Liver (tissue), 9 donors: Measurements from ENCODE around the gene GLB1L2. TPM values are rescaled to one million over a fixed set of nuclear protein-coding genes. Genes with fewer than 3 reads are reported as not detected.
A peak's percentile ranks its signal among the peaks of the same experiment; 100 is the strongest.

ENCODE experiments used
- DNase-seq: peaks from one replicate; pipeline ENCODE4 v3.0.0-alpha.2; 2017; ENCODE audit warnings: low spot score
- H3K27ac ChIP-seq, 2 donors: one replicate each; pipeline ENCODE4 v1.7.0; 2013; ENCODE audit warnings: inconsistent platforms in 2 of 2, low read length in 2 of 2, control low read depth in 1 of 2, low read depth in 1 of 2, mild to moderate bottlenecking in 1 of 2
- H3K27me3 ChIP-seq, 4 donors: one replicate each; pipeline versions ENCODE4 v1.6.1 to v1.7.0; 2013; ENCODE audit warnings: low read length in 3 of 4, inconsistent platforms in 1 of 4, mild to moderate bottlenecking in 1 of 4, moderate library complexity in 1 of 4; ENCODE audit not compliant: control insufficient read depth in 4 of 4, insufficient read depth in 4 of 4
- H3K36me3 ChIP-seq, 4 donors: one replicate each; pipeline versions ENCODE4 v1.6.1 to v1.7.0; 2013; ENCODE audit warnings: low read length in 3 of 4, mild to moderate bottlenecking in 3 of 4, low read depth in 1 of 4, moderate library complexity in 1 of 4; ENCODE audit not compliant: control insufficient read depth in 4 of 4, insufficient read depth in 3 of 4
- H3K4me1 ChIP-seq, 4 donors: one replicate each; pipeline versions ENCODE4 v1.6.1 to v1.7.0; 2013; ENCODE audit warnings: low read length in 3 of 4, mild to moderate bottlenecking in 3 of 4, moderate library complexity in 1 of 4; ENCODE audit not compliant: control insufficient read depth in 4 of 4, insufficient read depth in 4 of 4
- H3K4me3 ChIP-seq, 3 donors: one replicate each; pipeline versions ENCODE4 v1.6.1 to v1.7.0; 2013; ENCODE audit warnings: low read length in 3 of 3, control low read depth in 1 of 3, low read depth in 1 of 3, mild to moderate bottlenecking in 1 of 3
- H3K9ac ChIP-seq, 2 donors: one replicate each; pipeline ENCODE4 v1.7.0; 2013; ENCODE audit warnings: low read length in 2 of 2, mild to moderate bottlenecking in 2 of 2, moderate library complexity in 2 of 2, control low read depth in 1 of 2, low read depth in 1 of 2
- H3K9me3 ChIP-seq, 4 donors: one replicate each; pipeline versions ENCODE4 v1.6.1 to v1.7.0; 2013; ENCODE audit warnings: low read length in 3 of 4; ENCODE audit not compliant: control insufficient read depth in 4 of 4
- EGR1 ChIP-seq, 2 donors: IDR thresholded peaks; 2 replicates each; pipeline ENCODE4 v1.6.1; 2016 to 2018; ENCODE audit warnings: antibody characterized with exemption in 2 of 2, low read depth in 2 of 2
- FOXA1 ChIP-seq: IDR thresholded peaks from 2 replicates; pipeline ENCODE4 v1.6.1; 2016; ENCODE audit warnings: antibody characterized with exemption
- FOXA2 ChIP-seq: IDR thresholded peaks from 2 replicates; pipeline ENCODE4 v1.6.1; 2016; ENCODE audit warnings: antibody characterized with exemption
- GABPA ChIP-seq, 2 donors: IDR thresholded peaks in 1 of 2; conservative IDR thresholded peaks in 1 of 2; 2 replicates each; pipeline ENCODE4 v1.6.1; 2016; ENCODE audit warnings: antibody characterized with exemption in 2 of 2, mild to moderate bottlenecking in 1 of 2, moderate library complexity in 1 of 2
- HNF4A ChIP-seq, 2 donors: conservative IDR thresholded peaks; 2 replicates each; pipeline ENCODE4 v1.6.1; 2016; ENCODE audit warnings: antibody characterized with exemption in 2 of 2, mild to moderate bottlenecking in 2 of 2
- HNF4G ChIP-seq: IDR thresholded peaks from 2 replicates; pipeline ENCODE4 v1.6.1; 2016; ENCODE audit warnings: antibody characterized with exemption
- JUND ChIP-seq, 2 donors: IDR thresholded peaks; 2 replicates each; pipeline ENCODE4 v1.6.1; 2016; ENCODE audit warnings: antibody characterized with exemption in 2 of 2
- NR2F2 ChIP-seq: IDR thresholded peaks from 2 replicates; pipeline ENCODE4 v1.6.1; 2016; ENCODE audit warnings: antibody characterized with exemption
- RAD21 ChIP-seq, 2 donors: IDR thresholded peaks; 2 replicates each; pipeline ENCODE4 v1.6.1; 2016; ENCODE audit warnings: antibody characterized with exemption in 2 of 2, mild to moderate bottlenecking in 2 of 2
- RXRA ChIP-seq, 2 donors: IDR thresholded peaks; 2 replicates each; pipeline ENCODE4 v1.6.1; 2017 to 2018; ENCODE audit warnings: antibody characterized with exemption in 2 of 2, mild to moderate bottlenecking in 1 of 2
- SP1 ChIP-seq: IDR thresholded peaks from 2 replicates; pipeline ENCODE4 v1.6.1; 2018; ENCODE audit warnings: antibody characterized with exemption, mild to moderate bottlenecking
- TAF1 ChIP-seq: conservative IDR thresholded peaks from 2 replicates; pipeline ENCODE4 v1.6.1; 2016; ENCODE audit warnings: antibody characterized with exemption, mild to moderate bottlenecking
- YY1 ChIP-seq: IDR thresholded peaks from 2 replicates; pipeline ENCODE4 v1.6.1; 2016; ENCODE audit warnings: antibody characterized with exemption, mild to moderate bottlenecking
- WGBS: extraction: QIAGEN DNeasy Blood & Tissue Kit; methylation state at CpG from one replicate; pipeline ENCODE4 v1.1.7; 2013; 5-methylcytosine and 5-hydroxymethylcytosine counted together
- polyA plus RNA-seq, 2 donors: library from polyadenylated mRNA; stranded (reverse) in 1 of 2; unstranded in 1 of 2; fragments of 200-250 nt in 1 of 2; fragments of >200 nt in 1 of 2; fragmentation: Nextera tagmentation in 1 of 2; extraction: Ambion mirVana in 1 of 2; gene quantifications; one replicate each; pipeline versions ENCODE4 v1.2.1 to v1.2.3, GENCODE V29; 2013 to 2015
- total RNA-seq, 2 donors: library from RNA; depleted of rRNA; stranded (reverse); fragments of >200 nt; gene quantifications; one replicate each; pipeline ENCODE4 v1.2.3, GENCODE V29; 2014
- TF ChIP-seq, protein P1 (sequence below): IDR thresholded peaks from 2 replicates; pipeline ENCODE4 v1.6.1; 2016; ENCODE audit warnings: antibody characterized with exemption
- TF ChIP-seq, protein P2 (sequence below): IDR thresholded peaks from 2 replicates; pipeline ENCODE4 v1.6.1; 2016; ENCODE audit warnings: antibody characterized with exemption
- TF ChIP-seq, protein P3 (sequence below): IDR thresholded peaks from 2 replicates; pipeline ENCODE4 v1.6.1; 2016; ENCODE audit warnings: antibody characterized with exemption
- TF ChIP-seq, protein P4 (sequence below): fragments of 150-350 bp; IDR thresholded peaks from 2 replicates; pipeline ENCODE4 v1.5.1; 2017; ENCODE audit warnings: improper control_type of control experiment, low read depth, low read length; ENCODE audit not compliant: missing input control
- TF ChIP-seq, protein P5 (sequence below): IDR thresholded peaks from 2 replicates; pipeline ENCODE4 v1.6.1; 2016; ENCODE audit warnings: antibody characterized with exemption, mild to moderate bottlenecking
- donor health status: healthy.
- donor health status: healthy.
- donor health status: healthy.
- donor health status: healthy.
- donor health status: healthy.

The GLB1L2 gene
- total and polyA plus RNA-seq, 4 donors: 0.23 to 0.50 (median 0.42) TPM

DNA sequence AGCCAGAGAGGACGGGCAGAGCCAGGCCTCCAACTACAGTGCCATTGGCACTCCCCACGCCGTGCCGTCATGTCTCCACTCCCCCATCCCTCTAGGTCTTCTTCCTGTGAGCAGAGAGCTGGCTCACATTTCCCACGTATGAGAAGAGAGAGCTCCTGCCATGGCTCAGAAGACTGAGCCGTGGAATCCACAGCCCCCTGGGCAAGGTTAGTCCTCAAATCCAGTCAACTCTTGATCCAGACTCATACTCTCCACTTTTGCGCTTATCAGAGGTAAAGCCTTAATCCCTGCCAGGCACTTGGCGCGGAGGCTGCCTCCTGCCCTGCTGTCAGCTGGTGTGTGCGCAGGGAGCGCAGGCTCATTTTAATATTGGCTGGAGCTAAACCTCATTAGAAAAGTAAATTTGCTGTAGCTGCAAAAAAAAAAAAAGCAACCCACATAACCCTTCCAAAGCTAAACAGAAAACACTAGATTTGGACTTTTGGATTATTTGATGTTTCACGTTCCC lies 75.6 kb downstream of the GLB1L2 start:
- H3K36me3 ChIP-seq: no peaks in the 10 kb centered on the region
- peaks cover under 1 to 40% (median 21%) of the 10 kb centered on the region in 4 donors for H3K4me1 ChIP-seq
- no peak overlapping the region for H3K4me3 ChIP-seq
- no peaks in the 10 kb centered on the region for H3K27me3 ChIP-seq
- peak in 1 of 2 donors; percentile 87 for TF ChIP-seq RXRA (IDR thresholded peaks at IDR 0.05)
- TF ChIP-seq, protein P1, sequence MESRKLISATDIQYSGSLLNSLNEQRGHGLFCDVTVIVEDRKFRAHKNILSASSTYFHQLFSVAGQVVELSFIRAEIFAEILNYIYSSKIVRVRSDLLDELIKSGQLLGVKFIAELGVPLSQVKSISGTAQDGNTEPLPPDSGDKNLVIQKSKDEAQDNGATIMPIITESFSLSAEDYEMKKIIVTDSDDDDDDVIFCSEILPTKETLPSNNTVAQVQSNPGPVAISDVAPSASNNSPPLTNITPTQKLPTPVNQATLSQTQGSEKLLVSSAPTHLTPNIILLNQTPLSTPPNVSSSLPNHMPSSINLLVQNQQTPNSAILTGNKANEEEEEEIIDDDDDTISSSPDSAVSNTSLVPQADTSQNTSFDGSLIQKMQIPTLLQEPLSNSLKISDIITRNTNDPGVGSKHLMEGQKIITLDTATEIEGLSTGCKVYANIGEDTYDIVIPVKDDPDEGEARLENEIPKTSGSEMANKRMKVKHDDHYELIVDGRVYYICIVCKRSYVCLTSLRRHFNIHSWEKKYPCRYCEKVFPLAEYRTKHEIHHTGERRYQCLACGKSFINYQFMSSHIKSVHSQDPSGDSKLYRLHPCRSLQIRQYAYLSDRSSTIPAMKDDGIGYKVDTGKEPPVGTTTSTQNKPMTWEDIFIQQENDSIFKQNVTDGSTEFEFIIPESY: no peak
- TF ChIP-seq FOXA2: peak; percentile 50
- no peak for TF ChIP-seq SP1
- peak in 1 of 2 donors; percentile 13 for TF ChIP-seq GABPA (IDR thresholded peaks at IDR 0.05 in 1 of 2, conservative IDR thresholded peaks at IDR 0.05 in 1 of 2)
- TF ChIP-seq TAF1: no peak
- peak; percentile 31 to 88 for TF ChIP-seq HNF4A (conservative IDR thresholded peaks at IDR 0.05)
- TF ChIP-seq FOXA1: peak; percentile 60
- TF ChIP-seq, protein P2, sequence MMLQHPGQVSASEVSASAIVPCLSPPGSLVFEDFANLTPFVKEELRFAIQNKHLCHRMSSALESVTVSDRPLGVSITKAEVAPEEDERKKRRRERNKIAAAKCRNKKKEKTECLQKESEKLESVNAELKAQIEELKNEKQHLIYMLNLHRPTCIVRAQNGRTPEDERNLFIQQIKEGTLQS: no peak
- TF ChIP-seq EGR1 (IDR thresholded peaks at IDR 0.05; ENCODE audit: low read depth in 2 of 2): no peak
- peak in 1 of 2 donors; percentile 50 for TF ChIP-seq JUND (IDR thresholded peaks at IDR 0.05)
- no peak for TF ChIP-seq HNF4G
- peak; percentile 41 for TF ChIP-seq YY1
- TF ChIP-seq, protein P3, sequence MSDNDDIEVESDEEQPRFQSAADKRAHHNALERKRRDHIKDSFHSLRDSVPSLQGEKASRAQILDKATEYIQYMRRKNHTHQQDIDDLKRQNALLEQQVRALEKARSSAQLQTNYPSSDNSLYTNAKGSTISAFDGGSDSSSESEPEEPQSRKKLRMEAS: peak; percentile 53
- peak in 1 of 2 donors; percentile 40 for TF ChIP-seq RAD21 (IDR thresholded peaks at IDR 0.05)
- no peak for TF ChIP-seq NR2F2
- TF ChIP-seq, protein P4, sequence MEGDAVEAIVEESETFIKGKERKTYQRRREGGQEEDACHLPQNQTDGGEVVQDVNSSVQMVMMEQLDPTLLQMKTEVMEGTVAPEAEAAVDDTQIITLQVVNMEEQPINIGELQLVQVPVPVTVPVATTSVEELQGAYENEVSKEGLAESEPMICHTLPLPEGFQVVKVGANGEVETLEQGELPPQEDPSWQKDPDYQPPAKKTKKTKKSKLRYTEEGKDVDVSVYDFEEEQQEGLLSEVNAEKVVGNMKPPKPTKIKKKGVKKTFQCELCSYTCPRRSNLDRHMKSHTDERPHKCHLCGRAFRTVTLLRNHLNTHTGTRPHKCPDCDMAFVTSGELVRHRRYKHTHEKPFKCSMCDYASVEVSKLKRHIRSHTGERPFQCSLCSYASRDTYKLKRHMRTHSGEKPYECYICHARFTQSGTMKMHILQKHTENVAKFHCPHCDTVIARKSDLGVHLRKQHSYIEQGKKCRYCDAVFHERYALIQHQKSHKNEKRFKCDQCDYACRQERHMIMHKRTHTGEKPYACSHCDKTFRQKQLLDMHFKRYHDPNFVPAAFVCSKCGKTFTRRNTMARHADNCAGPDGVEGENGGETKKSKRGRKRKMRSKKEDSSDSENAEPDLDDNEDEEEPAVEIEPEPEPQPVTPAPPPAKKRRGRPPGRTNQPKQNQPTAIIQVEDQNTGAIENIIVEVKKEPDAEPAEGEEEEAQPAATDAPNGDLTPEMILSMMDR: no peak
- TF ChIP-seq, protein P5, sequence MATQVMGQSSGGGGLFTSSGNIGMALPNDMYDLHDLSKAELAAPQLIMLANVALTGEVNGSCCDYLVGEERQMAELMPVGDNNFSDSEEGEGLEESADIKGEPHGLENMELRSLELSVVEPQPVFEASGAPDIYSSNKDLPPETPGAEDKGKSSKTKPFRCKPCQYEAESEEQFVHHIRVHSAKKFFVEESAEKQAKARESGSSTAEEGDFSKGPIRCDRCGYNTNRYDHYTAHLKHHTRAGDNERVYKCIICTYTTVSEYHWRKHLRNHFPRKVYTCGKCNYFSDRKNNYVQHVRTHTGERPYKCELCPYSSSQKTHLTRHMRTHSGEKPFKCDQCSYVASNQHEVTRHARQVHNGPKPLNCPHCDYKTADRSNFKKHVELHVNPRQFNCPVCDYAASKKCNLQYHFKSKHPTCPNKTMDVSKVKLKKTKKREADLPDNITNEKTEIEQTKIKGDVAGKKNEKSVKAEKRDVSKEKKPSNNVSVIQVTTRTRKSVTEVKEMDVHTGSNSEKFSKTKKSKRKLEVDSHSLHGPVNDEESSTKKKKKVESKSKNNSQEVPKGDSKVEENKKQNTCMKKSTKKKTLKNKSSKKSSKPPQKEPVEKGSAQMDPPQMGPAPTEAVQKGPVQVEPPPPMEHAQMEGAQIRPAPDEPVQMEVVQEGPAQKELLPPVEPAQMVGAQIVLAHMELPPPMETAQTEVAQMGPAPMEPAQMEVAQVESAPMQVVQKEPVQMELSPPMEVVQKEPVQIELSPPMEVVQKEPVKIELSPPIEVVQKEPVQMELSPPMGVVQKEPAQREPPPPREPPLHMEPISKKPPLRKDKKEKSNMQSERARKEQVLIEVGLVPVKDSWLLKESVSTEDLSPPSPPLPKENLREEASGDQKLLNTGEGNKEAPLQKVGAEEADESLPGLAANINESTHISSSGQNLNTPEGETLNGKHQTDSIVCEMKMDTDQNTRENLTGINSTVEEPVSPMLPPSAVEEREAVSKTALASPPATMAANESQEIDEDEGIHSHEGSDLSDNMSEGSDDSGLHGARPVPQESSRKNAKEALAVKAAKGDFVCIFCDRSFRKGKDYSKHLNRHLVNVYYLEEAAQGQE: peak; percentile 71
- H3K9ac ChIP-seq: peak overlapping the region in 1 of 2 donors; percentile 6
- no peaks in the 10 kb centered on the region for H3K9me3 ChIP-seq
- 38% methylated on average over 12 of the region's 12 CpGs for WGBS
- H3K27ac ChIP-seq: peak overlapping the region; percentile 68 to 85
- DNase-seq: no peak
